Measurements from ENCODE around the gene AGAP1. TPM values are rescaled to one million over a fixed set of nuclear protein-coding genes. Genes with fewer than 3 reads are reported as not detected.

The AGAP1 gene
- total RNA-seq, 1 donor from 2014 or later, result 44.0 TPM

- no peak overlapping the region for H3K4me3 Mint-ChIP-seq
- peaks cover 1% of the 10 kb centered on the region for H3K27me3 Mint-ChIP-seq (ENCODE audit: low read depth)
- H3K4me1 Mint-ChIP-seq, result peaks cover 49% of the 10 kb centered on the region
- DNase-seq (ENCODE audit: low spot score in 2 of 2, unreplicated experiment in 2 of 2), result no peak
- H3K9me3 Mint-ChIP-seq, result no peaks in the 10 kb centered on the region
- no peak for TF ChIP-seq CTCF (IDR thresholded peaks at IDR 0.05; ENCODE audit: unreplicated experiment)
- H3K27ac Mint-ChIP-seq, result peak overlapping the region; percentile 3
- no peaks in the 10 kb centered on the region for H3K36me3 Mint-ChIP-seq
Measured at GRCh38 chr2:235643680-235644511, 150.1 kb downstream of the AGAP1 start.

GRCh38 chr2:235647264-235647663, 153.4 kb downstream of the AGAP1 start:
- Mint-ChIP-seq H3K9me3 (no peaks in the 10 kb centered on the region), H3K4me3 (no peak overlapping the region)

GRCh38 chr2:235647877-235648276, 154.0 kb downstream of the AGAP1 start:
- no peak for DNase-seq (ENCODE audit: low spot score in 2 of 2, unreplicated experiment in 2 of 2)
- TF ChIP-seq CTCF (IDR thresholded peaks at IDR 0.05; ENCODE audit: unreplicated experiment), result no peak
- Mint-ChIP-seq H3K4me1 (peaks cover 15% of the 10 kb centered on the region), H3K27ac (no peak overlapping the region), H3K4me3 (no peak overlapping the region), H3K36me3 (no peaks in the 10 kb centered on the region), H3K9me3 (no peaks in the 10 kb centered on the region), H3K27me3 (ENCODE audit: low read depth) (no peaks in the 10 kb centered on the region)

More at GRCh38 chr2:235647264-235647663, 153.4 kb downstream of the AGAP1 start:
- H3K4me1 Mint-ChIP-seq, result peaks cover 21% of the 10 kb centered on the region
- no peaks in the 10 kb centered on the region for H3K36me3 Mint-ChIP-seq
- H3K27ac Mint-ChIP-seq, result no peak overlapping the region
- no peak for DNase-seq (ENCODE audit: low spot score in 2 of 2, unreplicated experiment in 2 of 2)
- TF ChIP-seq CTCF (IDR thresholded peaks at IDR 0.05; ENCODE audit: unreplicated experiment), result no peak
- H3K27me3 Mint-ChIP-seq (ENCODE audit: low read depth), result peaks cover 1% of the 10 kb centered on the region

- no peak for DNase-seq (ENCODE audit: low spot score in 2 of 2, unreplicated experiment in 2 of 2)
- Mint-ChIP-seq H3K36me3 (no peaks in the 10 kb centered on the region), H3K27ac (no peak overlapping the region), H3K4me3 (no peak overlapping the region), H3K9me3 (no peaks in the 10 kb centered on the region), H3K4me1 (peaks cover 5% of the 10 kb centered on the region), H3K27me3 (ENCODE audit: low read depth) (no peaks in the 10 kb centered on the region)
- TF ChIP-seq CTCF (IDR thresholded peaks at IDR 0.05; ENCODE audit: unreplicated experiment), result no peak
Measured at GRCh38 chr2:235649418-235649817, 155.6 kb downstream of the AGAP1 start.

- Mint-ChIP-seq H3K27ac (no peak overlapping the region), H3K36me3 (no peaks in the 10 kb centered on the region), H3K9me3 (no peaks in the 10 kb centered on the region), H3K4me3 (no peak overlapping the region), H3K27me3 (ENCODE audit: low read depth) (no peaks in the 10 kb centered on the region), H3K4me1 (peaks cover 5% of the 10 kb centered on the region)
- no peak for TF ChIP-seq CTCF (IDR thresholded peaks at IDR 0.05; ENCODE audit: unreplicated experiment)
- no peak for DNase-seq (ENCODE audit: low spot score in 2 of 2, unreplicated experiment in 2 of 2)
Measured at GRCh38 chr2:235651643-235652042, 157.8 kb downstream of the AGAP1 start.

Measured in mesothelial cell of epicardium (in vitro differentiated cells).